Measurements from ENCODE around the gene C9orf72.

Gene C9orf72

DNA sequence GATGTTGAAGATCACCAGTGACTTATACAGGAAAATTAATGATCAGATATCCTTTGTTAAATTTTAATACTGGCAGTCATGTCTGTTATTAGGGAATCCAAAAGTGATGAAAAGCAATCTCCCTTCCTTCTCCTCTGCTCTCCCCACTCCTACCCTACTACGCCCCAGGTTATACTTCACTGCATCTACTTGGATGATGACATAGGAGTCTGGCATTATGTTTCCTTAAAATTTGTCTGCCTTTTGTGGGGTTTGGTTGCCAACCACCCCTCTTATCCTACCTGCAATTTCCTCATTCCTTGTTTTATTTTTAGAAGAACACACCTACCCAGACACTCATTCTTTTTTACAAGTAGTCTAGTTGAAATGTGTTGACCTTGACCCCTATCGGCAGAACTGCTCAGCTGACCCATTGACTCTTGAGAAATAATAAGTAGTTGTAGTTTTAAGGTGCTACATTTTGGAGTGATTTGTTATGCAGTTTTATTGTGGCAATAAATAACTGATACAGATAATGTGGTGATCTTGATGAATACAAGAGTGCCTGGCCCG is 38.5 kb downstream of the C9orf72 start:
- ChIA-PET CTCF (no interaction called here), POLR2A (no interaction called here)
- no peak for DNase-seq (ENCODE audit: extremely low spot score)
- no peak for TF ChIP-seq LEF1 (IDR thresholded peaks at IDR 0.05; ENCODE audit: borderline replicate concordance)
- TF ChIP-seq ZNF384 (IDR thresholded peaks at IDR 0.05), result no peak
- no peak for TF ChIP-seq TARDBP (IDR thresholded peaks at IDR 0.05)
- TF ChIP-seq SUZ12 (IDR thresholded peaks at IDR 0.05), result no peak

- ChIA-PET POLR2A (no interaction called here), CTCF (no interaction called here)
- TF ChIP-seq NFRKB (IDR thresholded peaks at IDR 0.05) (no peak), BHLHE40 (IDR thresholded peaks at IDR 0.05; ENCODE audit: borderline replicate concordance) (no peak), L3MBTL2 (conservative IDR thresholded peaks at IDR 0.05) (no peak), ARNT (IDR thresholded peaks at IDR 0.05) (no peak), HDGF (IDR thresholded peaks at IDR 0.05; ENCODE audit: borderline replicate concordance) (no peak), FOXA1 (IDR thresholded peaks at IDR 0.05) (no peak), FOXM1 (IDR thresholded peaks at IDR 0.05; ENCODE audit: borderline replicate concordance) (no peak), SP1 (IDR thresholded peaks at IDR 0.05) (no peak), ELF4 (IDR thresholded peaks at IDR 0.05) (no peak), CTBP1 (IDR thresholded peaks at IDR 0.05; ENCODE audit: borderline replicate concordance) (no peak), PKNOX1 (IDR thresholded peaks at IDR 0.05) (no peak), SUZ12 (IDR thresholded peaks at IDR 0.05) (no peak), LEF1 (IDR thresholded peaks at IDR 0.05; ENCODE audit: borderline replicate concordance) (no peak)
- no peak for DNase-seq (ENCODE audit: extremely low spot score)
Measured at GRCh38 chr9:27534131-27534530, 39.1 kb downstream of the C9orf72 start.

DNA sequence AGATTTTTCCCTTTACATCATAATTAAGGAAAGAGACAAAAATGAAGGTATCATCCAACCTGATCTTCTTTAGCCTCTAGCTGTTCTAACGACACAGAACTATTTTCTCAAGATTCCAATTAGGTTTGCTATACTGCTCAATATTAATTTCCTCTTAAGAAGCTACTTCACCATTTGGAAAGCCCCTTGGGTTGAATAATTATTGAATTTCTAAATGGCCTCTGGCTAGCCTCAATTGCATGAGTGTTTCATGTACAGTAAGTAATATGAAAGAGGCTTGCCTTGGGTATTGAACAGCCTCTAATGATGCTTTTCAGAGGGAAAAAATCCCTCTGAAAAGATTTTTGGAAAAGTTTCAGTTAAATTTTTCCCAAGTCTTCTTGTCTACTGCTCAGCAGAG is 40.0 kb downstream of the C9orf72 start:
- CTCF ChIA-PET, result no interaction called here
- POLR2A ChIA-PET, result no interaction called here
- TF ChIP-seq CTBP1 (IDR thresholded peaks at IDR 0.05; ENCODE audit: borderline replicate concordance), result no peak
- TF ChIP-seq SUZ12 (IDR thresholded peaks at IDR 0.05), result no peak
- no peak for TF ChIP-seq ARNT (IDR thresholded peaks at IDR 0.05)
- no peak for TF ChIP-seq FOXK2 (IDR thresholded peaks at IDR 0.05)
- TF ChIP-seq LEF1 (IDR thresholded peaks at IDR 0.05; ENCODE audit: borderline replicate concordance), result no peak
- TF ChIP-seq ELF4 (IDR thresholded peaks at IDR 0.05), result no peak
- TF ChIP-seq HDGF (IDR thresholded peaks at IDR 0.05; ENCODE audit: borderline replicate concordance), result no peak
- no peak for TF ChIP-seq BHLHE40 (IDR thresholded peaks at IDR 0.05; ENCODE audit: borderline replicate concordance)
- TF ChIP-seq ZNF384 (IDR thresholded peaks at IDR 0.05), result no peak
- no peak for TF ChIP-seq TARDBP (IDR thresholded peaks at IDR 0.05)
- DNase-seq (ENCODE audit: extremely low spot score), result no peak

DNA sequence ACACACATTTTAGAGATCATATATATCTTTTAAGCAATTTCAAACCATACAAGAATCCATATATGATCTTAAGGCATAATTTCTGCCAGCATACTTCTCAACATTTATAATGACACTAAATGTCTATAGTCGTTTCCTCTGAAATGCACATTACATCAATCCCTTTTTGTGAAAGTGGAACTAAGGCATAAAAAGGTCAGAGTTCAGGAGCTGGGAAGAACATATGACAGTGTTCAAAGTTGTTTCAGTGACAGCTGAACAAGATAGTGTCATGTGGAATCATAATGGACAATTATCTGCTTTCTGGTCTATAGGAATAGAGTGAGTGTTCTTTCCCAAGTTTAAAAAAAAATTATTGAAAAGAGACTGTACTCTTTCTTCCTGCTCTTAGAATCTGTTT is 41.2 kb downstream of the C9orf72 start:
- ChIA-PET POLR2A (no interaction called here), CTCF (interaction anchor here (0.7 kb wide), 1 partner anchor 16 kb away, joined by 4 read pairs; no protein-coding TSS in a partner anchor)
- TF ChIP-seq SUZ12 (IDR thresholded peaks at IDR 0.05), result no peak
- TF ChIP-seq CTBP1 (IDR thresholded peaks at IDR 0.05; ENCODE audit: borderline replicate concordance), result no peak
- TF ChIP-seq SP1 (IDR thresholded peaks at IDR 0.05), result no peak
- no peak for TF ChIP-seq BHLHE40 (IDR thresholded peaks at IDR 0.05; ENCODE audit: borderline replicate concordance)
- TF ChIP-seq ZNF384 (IDR thresholded peaks at IDR 0.05), result no peak
- no peak for TF ChIP-seq TARDBP (IDR thresholded peaks at IDR 0.05)
- TF ChIP-seq PKNOX1 (IDR thresholded peaks at IDR 0.05), result no peak
- TF ChIP-seq FOXA1 (IDR thresholded peaks at IDR 0.05), result no peak
- TF ChIP-seq NFRKB (IDR thresholded peaks at IDR 0.05), result no peak
- TF ChIP-seq LEF1 (IDR thresholded peaks at IDR 0.05; ENCODE audit: borderline replicate concordance), result no peak
- no peak for TF ChIP-seq HDGF (IDR thresholded peaks at IDR 0.05; ENCODE audit: borderline replicate concordance)
- TF ChIP-seq FOXM1 (IDR thresholded peaks at IDR 0.05; ENCODE audit: borderline replicate concordance), result no peak
- TF ChIP-seq L3MBTL2 (conservative IDR thresholded peaks at IDR 0.05), result no peak
- TF ChIP-seq ARNT (IDR thresholded peaks at IDR 0.05), result no peak

GRCh38 chr9:27530915-27531755 is 42.1 kb downstream of the C9orf72 start:
- POLR2A ChIA-PET, result no interaction called here
- no peak for TF ChIP-seq CTBP1 (IDR thresholded peaks at IDR 0.05; ENCODE audit: borderline replicate concordance)
- no peak for TF ChIP-seq FOXA1 (IDR thresholded peaks at IDR 0.05)
- no peak for TF ChIP-seq SP1 (IDR thresholded peaks at IDR 0.05)
- TF ChIP-seq ELF4 (IDR thresholded peaks at IDR 0.05), result no peak
- TF ChIP-seq SUZ12 (IDR thresholded peaks at IDR 0.05), result no peak
- TF ChIP-seq TARDBP (IDR thresholded peaks at IDR 0.05), result no peak
- no peak for TF ChIP-seq L3MBTL2 (conservative IDR thresholded peaks at IDR 0.05)
- TF ChIP-seq ZNF384 (IDR thresholded peaks at IDR 0.05), result no peak
- TF ChIP-seq ARNT (IDR thresholded peaks at IDR 0.05), result no peak
- TF ChIP-seq NFRKB (IDR thresholded peaks at IDR 0.05), result no peak
- TF ChIP-seq HDGF (IDR thresholded peaks at IDR 0.05; ENCODE audit: borderline replicate concordance), result no peak
- no peak for TF ChIP-seq BHLHE40 (IDR thresholded peaks at IDR 0.05; ENCODE audit: borderline replicate concordance)
- TF ChIP-seq FOXK2 (IDR thresholded peaks at IDR 0.05), result no peak
- no peak for TF ChIP-seq PKNOX1 (IDR thresholded peaks at IDR 0.05)
- no peak for TF ChIP-seq LEF1 (IDR thresholded peaks at IDR 0.05; ENCODE audit: borderline replicate concordance)
- no peak for TF ChIP-seq FOXM1 (IDR thresholded peaks at IDR 0.05; ENCODE audit: borderline replicate concordance)
- DNase-seq (ENCODE audit: extremely low spot score), result no peak
- CTCF ChIA-PET, result interaction anchor here (0.6 kb wide), 1 partner anchor 32 kb away, joined by 3 read pairs; no protein-coding TSS in a partner anchor

More for the DNA sequence above, 41.2 kb downstream of the C9orf72 start:
- no peak for DNase-seq (ENCODE audit: extremely low spot score)

All from HEK293T (cell line).